H9 (cell line): Measurements from ENCODE around the gene SPIRE2. TPM values are rescaled to one million over a fixed set of nuclear protein-coding genes. Genes with fewer than 3 reads are reported as not detected.

Source experiments
- DNase-seq: peaks from one replicate; pipeline ENCODE4 v3.0.0-alpha.2; 2017
- H2AFZ ChIP-seq: one replicate; pipeline ENCODE4 v1.6.1; 2013; ENCODE audit warnings: mild to moderate bottlenecking, low read length, control low read depth, moderate library complexity
- H2AK5ac ChIP-seq: 2 replicates; pipeline ENCODE4 v1.6.1; 2013; ENCODE audit warnings: low read length, control low read depth, mixed read lengths; ENCODE audit not compliant: insufficient read length
- H2BK120ac ChIP-seq: one replicate; pipeline ENCODE4 v1.6.1; 2013; ENCODE audit warnings: low read depth, mild to moderate bottlenecking, low read length, control low read depth, inconsistent platforms; ENCODE audit not compliant: poor library complexity, severe bottlenecking
- H2BK12ac ChIP-seq: 2 replicates; pipeline ENCODE4 v1.6.1; 2013; ENCODE audit warnings: low read length, control low read depth, mixed read lengths, low read depth; ENCODE audit not compliant: insufficient read length
- H2BK15ac ChIP-seq: 2 replicates; pipeline ENCODE4 v1.6.1; 2013; ENCODE audit warnings: low read depth, low read length, control low read depth
- H2BK20ac ChIP-seq: one replicate; pipeline ENCODE4 v1.6.1; 2013; ENCODE audit warnings: low read depth, mild to moderate bottlenecking, low read length, control low read depth, inconsistent platforms; ENCODE audit not compliant: poor library complexity, severe bottlenecking
- H2BK5ac ChIP-seq: 2 replicates; pipeline ENCODE4 v1.6.1; 2013; ENCODE audit warnings: low read length, control low read depth, mixed read lengths; ENCODE audit not compliant: insufficient read length
- H3K14ac ChIP-seq: 2 replicates; pipeline ENCODE4 v1.6.1; 2013; ENCODE audit warnings: low read length, control low read depth; ENCODE audit not compliant: insufficient read depth
- H3K18ac ChIP-seq: 2 replicates; pipeline ENCODE4 v1.6.1; 2013; ENCODE audit warnings: low read depth, mild to moderate bottlenecking, mixed read lengths, low read length, control low read depth; ENCODE audit not compliant: insufficient read length
- H3K23ac ChIP-seq: 2 replicates; pipeline ENCODE4 v1.6.1; 2013; ENCODE audit warnings: low read length, control low read depth, mixed read lengths, low read depth; ENCODE audit not compliant: insufficient read length
- H3K23me2 ChIP-seq: 2 replicates; pipeline ENCODE4 v1.6.1; 2013; ENCODE audit warnings: low read depth, mild to moderate bottlenecking, mixed read lengths, low read length, control low read depth; ENCODE audit not compliant: insufficient read length, poor library complexity, severe bottlenecking
- H3K27ac ChIP-seq: 2 replicates; pipeline ENCODE4 v1.5.1; 2013; ENCODE audit warnings: low read length, control low read depth, mixed read lengths, low read depth; ENCODE audit not compliant: insufficient read length
- H3K27me3 ChIP-seq: 2 replicates; pipeline ENCODE4 v1.6.1; 2013; ENCODE audit warnings: low read length, control low read depth, inconsistent platforms; ENCODE audit not compliant: insufficient read depth
- H3K4ac ChIP-seq: 2 replicates; pipeline ENCODE4 v1.6.1; 2013; ENCODE audit warnings: low read depth, mild to moderate bottlenecking, control low read depth, inconsistent platforms, low read length, moderate library complexity
- H3K4me1 ChIP-seq: 2 replicates; pipeline ENCODE4 v1.6.1; 2013; ENCODE audit warnings: low read length, control low read depth, inconsistent platforms; ENCODE audit not compliant: insufficient read depth
- H3K4me2 ChIP-seq: 2 replicates; pipeline ENCODE4 v1.6.1; 2013; ENCODE audit warnings: low read length, control low read depth, mixed read lengths; ENCODE audit not compliant: insufficient read length, insufficient read depth
- H3K56ac ChIP-seq: 2 replicates; pipeline ENCODE4 v1.6.1; 2013; ENCODE audit warnings: low read depth, mild to moderate bottlenecking, mixed read lengths, low read length, control low read depth; ENCODE audit not compliant: insufficient read length
- H3K79me1 ChIP-seq: 2 replicates; pipeline ENCODE4 v1.6.1; 2013; ENCODE audit warnings: low read depth, mild to moderate bottlenecking, moderate library complexity, low read length, control low read depth, inconsistent platforms; ENCODE audit not compliant: insufficient read depth, poor library complexity, severe bottlenecking
- H3K79me2 ChIP-seq: 2 replicates; pipeline ENCODE4 v1.6.1; 2013; ENCODE audit warnings: low read length, control low read depth, inconsistent platforms; ENCODE audit not compliant: insufficient read depth
- H3K9ac ChIP-seq: 2 replicates; pipeline ENCODE4 v1.6.1; 2013; ENCODE audit warnings: low read length, control low read depth, mixed read lengths; ENCODE audit not compliant: insufficient read length; ENCODE audit errors: extremely low read depth
- H3K9me3 ChIP-seq: one replicate; pipeline ENCODE4 v1.6.1; 2013; ENCODE audit warnings: low read depth, low read length, inconsistent platforms; ENCODE audit not compliant: control insufficient read depth
- H3T11ph ChIP-seq: one replicate; pipeline ENCODE4 v1.6.1; 2013; ENCODE audit warnings: mild to moderate bottlenecking, low read length, control low read depth, inconsistent platforms
- H4K20me1 ChIP-seq: one replicate; pipeline ENCODE4 v1.6.1; 2013; ENCODE audit not compliant: control insufficient read depth, insufficient read length, insufficient read depth
- H4K5ac ChIP-seq: 2 replicates; pipeline ENCODE4 v1.6.1; 2013; ENCODE audit warnings: low read depth, mild to moderate bottlenecking, mixed read lengths, low read length, control low read depth; ENCODE audit not compliant: insufficient read length
- H4K8ac ChIP-seq: replicated peaks from 2 replicates; pipeline ENCODE4 v1.6.1; 2013; ENCODE audit warnings: low read length, control low read depth, mixed read lengths, low read depth; ENCODE audit not compliant: insufficient read length
- H4K91ac ChIP-seq: 2 replicates; pipeline ENCODE4 v1.6.1; 2013; ENCODE audit warnings: low read depth, mild to moderate bottlenecking, moderate library complexity, mixed read lengths, low read length, control low read depth; ENCODE audit not compliant: insufficient read length
- H3K27ac Mint-ChIP-seq, 3 experiments: 2 replicates in 2 of 3; 3 replicates in 1 of 3; pipeline ENCODE4 v1.8.0; 2020 to 2021; ENCODE audit warnings: mixed read lengths in 3 of 3, mild to moderate bottlenecking in 1 of 3, moderate library complexity in 1 of 3
- H3K27me3 Mint-ChIP-seq: 2 replicates; pipeline ENCODE4 v1.8.0; 2021; ENCODE audit warnings: low read depth, mild to moderate bottlenecking, moderate library complexity, mixed read lengths
- H3K36me3 Mint-ChIP-seq, 3 experiments: 2 replicates in 2 of 3; 3 replicates in 1 of 3; pipeline ENCODE4 v1.8.0; 2020 to 2021; ENCODE audit warnings: low read depth in 3 of 3, mixed read lengths in 3 of 3; ENCODE audit not compliant: insufficient read depth in 1 of 3
- H3K4me1 Mint-ChIP-seq, 2 experiments: 2 replicates each; pipeline ENCODE4 v1.8.0; 2020; ENCODE audit warnings: mixed read lengths in 2 of 2
- H3K4me3 Mint-ChIP-seq, 2 experiments: 2 replicates in 1 of 2; 3 replicates in 1 of 2; pipeline ENCODE4 v1.8.0; 2020 to 2021; ENCODE audit warnings: mild to moderate bottlenecking in 2 of 2, mixed read lengths in 2 of 2, moderate library complexity in 1 of 2
- H3K9me3 Mint-ChIP-seq, 2 experiments: 2 replicates in 1 of 2; 3 replicates in 1 of 2; pipeline ENCODE4 v1.8.0; 2020; ENCODE audit warnings: mild to moderate bottlenecking in 2 of 2, mixed read lengths in 2 of 2, moderate library complexity in 1 of 2
- WGBS: extraction: QIAGEN DNeasy Blood & Tissue Kit; methylation state at CpG from one replicate; pipeline ENCODE4 v1.1.7; 2013; ENCODE audit warnings: missing lambda C conversion rate, low lambda C conversion rate, mixed read lengths; ENCODE audit not compliant: insufficient read length; ENCODE audit errors: extremely low coverage; 5-methylcytosine and 5-hydroxymethylcytosine counted together
- total RNA-seq: library from RNA; stranded (reverse); gene quantifications from 2 replicates; pipeline ENCODE4 v1.2.1, GENCODE V29; 2021
- TF ChIP-seq, protein P1 (sequence below): fragments of 200-600 bp; sonication (generic); conservative IDR thresholded peaks from 3 replicates; pipeline ENCODE4 v1.8.0; 2021; ENCODE audit warnings: antibody characterized with exemption, mild to moderate bottlenecking

Gene SPIRE2
- total RNA-seq, 1 experiment from 2014 or later: 6.9 TPM

DNA sequence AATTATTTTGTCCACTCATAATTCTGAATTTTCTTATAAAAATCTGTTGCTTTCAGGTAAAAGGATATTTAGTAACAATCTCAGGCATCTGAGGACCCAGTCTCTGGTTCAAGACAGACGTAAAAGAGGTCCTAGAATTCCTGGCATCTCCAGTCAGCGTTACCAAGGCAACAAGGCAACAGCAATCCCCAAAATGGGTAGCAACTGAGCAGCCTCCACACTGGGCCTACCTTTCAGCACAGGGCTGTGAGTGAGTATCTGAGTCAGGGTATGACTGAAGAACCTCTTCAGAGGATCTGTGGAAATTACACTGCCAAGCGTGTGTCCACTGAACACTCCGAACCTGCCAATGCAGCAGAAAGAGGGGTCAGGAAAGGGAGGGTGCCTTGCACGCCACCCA lies 32.6 kb upstream of the SPIRE2 start:
- Histone ChIP-seq H3K23ac (no peak overlapping the region), H3T11ph (no peak overlapping the region), H2BK15ac (no peak overlapping the region), H2BK20ac (no peak overlapping the region), H3K56ac (no peak overlapping the region), H4K8ac (no peak overlapping the region), H3K4me1 (no peaks in the 10 kb centered on the region), H3K9ac (no peak overlapping the region), H4K91ac (no peak overlapping the region), H3K18ac (no peak overlapping the region), H3K79me1 (no peaks in the 10 kb centered on the region), H3K14ac (no peak overlapping the region), H3K4ac (no peak overlapping the region), H2BK12ac (no peak overlapping the region), H4K5ac (no peak overlapping the region), H3K27ac (no peak overlapping the region), H3K4me2 (no peak overlapping the region), H2AFZ (no peak overlapping the region), H3K27me3 (no peaks in the 10 kb centered on the region), H3K9me3 (no peaks in the 10 kb centered on the region), H4K20me1 (no peaks in the 10 kb centered on the region), H2AK5ac (no peak overlapping the region), H3K23me2 (no peaks in the 10 kb centered on the region), H2BK5ac (no peak overlapping the region), H2BK120ac (no peak overlapping the region), H3K79me2 (no peaks in the 10 kb centered on the region)
- peaks cover 49 to 77% (median 74%) of the 10 kb centered on the region in 3 experiments for H3K36me3 Mint-ChIP-seq
- no peaks in the 10 kb centered on the region for H3K9me3 Mint-ChIP-seq
- peak overlapping the region in 2 of 3 experiments; percentile 2 to 49; a peak in 2 of 7 replicates for H3K27ac Mint-ChIP-seq
- WGBS: no CpG with 5 or more reads among the region's 5 CpGs
- no peaks in the 10 kb centered on the region for H3K4me1 Mint-ChIP-seq
- peaks cover 2% of the 10 kb centered on the region; the same call in 1 of the 2 replicates for H3K27me3 Mint-ChIP-seq
- DNase-seq: no peak
- H3K4me3 Mint-ChIP-seq: no peak overlapping the region
- TF ChIP-seq, protein P1, sequence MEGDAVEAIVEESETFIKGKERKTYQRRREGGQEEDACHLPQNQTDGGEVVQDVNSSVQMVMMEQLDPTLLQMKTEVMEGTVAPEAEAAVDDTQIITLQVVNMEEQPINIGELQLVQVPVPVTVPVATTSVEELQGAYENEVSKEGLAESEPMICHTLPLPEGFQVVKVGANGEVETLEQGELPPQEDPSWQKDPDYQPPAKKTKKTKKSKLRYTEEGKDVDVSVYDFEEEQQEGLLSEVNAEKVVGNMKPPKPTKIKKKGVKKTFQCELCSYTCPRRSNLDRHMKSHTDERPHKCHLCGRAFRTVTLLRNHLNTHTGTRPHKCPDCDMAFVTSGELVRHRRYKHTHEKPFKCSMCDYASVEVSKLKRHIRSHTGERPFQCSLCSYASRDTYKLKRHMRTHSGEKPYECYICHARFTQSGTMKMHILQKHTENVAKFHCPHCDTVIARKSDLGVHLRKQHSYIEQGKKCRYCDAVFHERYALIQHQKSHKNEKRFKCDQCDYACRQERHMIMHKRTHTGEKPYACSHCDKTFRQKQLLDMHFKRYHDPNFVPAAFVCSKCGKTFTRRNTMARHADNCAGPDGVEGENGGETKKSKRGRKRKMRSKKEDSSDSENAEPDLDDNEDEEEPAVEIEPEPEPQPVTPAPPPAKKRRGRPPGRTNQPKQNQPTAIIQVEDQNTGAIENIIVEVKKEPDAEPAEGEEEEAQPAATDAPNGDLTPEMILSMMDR: no peak
